Measurements from ENCODE around the gene TMEM42. TPM values are rescaled to one million over a fixed set of nuclear protein-coding genes. Genes with fewer than 3 reads are reported as not detected.
A peak's percentile ranks its signal among the peaks of the same experiment; 100 is the strongest.

Gene TMEM42
- total and polyA plus RNA-seq, 2 of the 13 experiments (the other 11 are each of a cell fraction or from before 2014, with no cell fraction given), result 5.5 to 24.5 TPM

DNA sequence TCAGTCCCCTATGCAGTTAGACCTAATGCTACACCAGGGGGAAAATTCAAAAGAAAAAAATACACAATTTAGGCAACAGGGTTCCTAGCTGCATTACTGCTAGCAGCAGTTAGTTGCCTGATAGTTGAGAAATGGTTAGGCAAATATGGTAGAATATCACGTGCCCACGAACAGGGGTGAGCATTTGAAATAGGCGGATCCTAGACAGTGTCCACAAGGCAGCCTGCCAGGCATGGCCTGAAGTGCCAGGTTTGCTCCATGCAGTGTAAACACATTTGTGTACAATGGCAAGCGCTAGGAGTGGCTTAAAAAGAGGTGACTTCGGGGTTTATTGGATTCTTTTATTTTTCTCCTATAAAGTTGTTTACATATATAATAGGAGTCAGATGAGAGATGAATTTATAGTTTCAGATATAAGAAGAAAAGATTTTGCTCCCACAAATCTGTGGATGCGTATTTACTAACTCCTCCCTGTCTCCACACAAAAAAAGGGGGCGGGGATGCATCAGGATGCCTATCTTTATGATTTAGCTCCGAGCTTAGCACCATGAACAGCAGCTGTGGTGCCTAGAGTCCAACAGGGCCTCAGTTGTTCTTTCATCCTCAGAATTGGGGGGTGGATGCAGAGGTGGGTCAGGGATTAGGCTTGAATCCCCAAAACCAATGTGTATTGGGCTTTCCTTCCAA, 8.8 kb downstream of the TMEM42 start:
- no peak overlapping the region for H2AFZ ChIP-seq (ENCODE audit: low read length)

More for the DNA sequence above, 8.8 kb downstream of the TMEM42 start:
- DNase-seq (ENCODE audit: low spot score) (peak; percentile 44), FAIRE-seq (no peak), ATAC-seq (peak; percentile 84)
- H3K27me3 ChIP-seq (ENCODE audit: control insufficient read depth in 1 of 2, insufficient read depth in 2 of 2, low read length in 2 of 2), result no peaks in the 10 kb centered on the region
- TF ChIP-seq BCL6 (CRISPR knock-in tag; IDR thresholded peaks at IDR 0.05) (peak; percentile 23; the same call in 1 of the 2 replicates), FOXA1 (IDR thresholded peaks at IDR 0.05) (no peak), FOXA1 (CRISPR knock-in tag; IDR thresholded peaks at IDR 0.05) (peak; percentile 46), FOXP1 (IDR thresholded peaks at IDR 0.05) (no peak), FOXP1 (CRISPR knock-in tag; IDR thresholded peaks at IDR 0.05) (peak; percentile 49; the same call in 1 of the 2 replicates), RNF2 (conservative IDR thresholded peaks at IDR 0.05; ENCODE audit: low read depth) (no peak), ZNF777 (CRISPR knock-in tag; IDR thresholded peaks at IDR 0.05) (no peak), ZKSCAN8 (CRISPR knock-in tag; IDR thresholded peaks at IDR 0.05; ENCODE audit: borderline replicate concordance) (no peak), FOXA3 (CRISPR knock-in tag; IDR thresholded peaks at IDR 0.05) (peak; percentile 51), BHLHE40 (IDR thresholded peaks at IDR 0.05; ENCODE audit: low read length) (peak; percentile 82), ZNF121 (CRISPR knock-in tag; IDR thresholded peaks at IDR 0.05) (no peak), ZNF605 (CRISPR knock-in tag; IDR thresholded peaks at IDR 0.05) (no peak)
- TF ChIP-seq, protein P1, sequence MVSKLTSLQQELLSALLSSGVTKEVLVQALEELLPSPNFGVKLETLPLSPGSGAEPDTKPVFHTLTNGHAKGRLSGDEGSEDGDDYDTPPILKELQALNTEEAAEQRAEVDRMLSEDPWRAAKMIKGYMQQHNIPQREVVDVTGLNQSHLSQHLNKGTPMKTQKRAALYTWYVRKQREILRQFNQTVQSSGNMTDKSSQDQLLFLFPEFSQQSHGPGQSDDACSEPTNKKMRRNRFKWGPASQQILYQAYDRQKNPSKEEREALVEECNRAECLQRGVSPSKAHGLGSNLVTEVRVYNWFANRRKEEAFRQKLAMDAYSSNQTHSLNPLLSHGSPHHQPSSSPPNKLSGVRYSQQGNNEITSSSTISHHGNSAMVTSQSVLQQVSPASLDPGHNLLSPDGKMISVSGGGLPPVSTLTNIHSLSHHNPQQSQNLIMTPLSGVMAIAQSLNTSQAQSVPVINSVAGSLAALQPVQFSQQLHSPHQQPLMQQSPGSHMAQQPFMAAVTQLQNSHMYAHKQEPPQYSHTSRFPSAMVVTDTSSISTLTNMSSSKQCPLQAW (CRISPR knock-in tag; IDR thresholded peaks at IDR 0.05), result no peak
- TF ChIP-seq, protein P2, sequence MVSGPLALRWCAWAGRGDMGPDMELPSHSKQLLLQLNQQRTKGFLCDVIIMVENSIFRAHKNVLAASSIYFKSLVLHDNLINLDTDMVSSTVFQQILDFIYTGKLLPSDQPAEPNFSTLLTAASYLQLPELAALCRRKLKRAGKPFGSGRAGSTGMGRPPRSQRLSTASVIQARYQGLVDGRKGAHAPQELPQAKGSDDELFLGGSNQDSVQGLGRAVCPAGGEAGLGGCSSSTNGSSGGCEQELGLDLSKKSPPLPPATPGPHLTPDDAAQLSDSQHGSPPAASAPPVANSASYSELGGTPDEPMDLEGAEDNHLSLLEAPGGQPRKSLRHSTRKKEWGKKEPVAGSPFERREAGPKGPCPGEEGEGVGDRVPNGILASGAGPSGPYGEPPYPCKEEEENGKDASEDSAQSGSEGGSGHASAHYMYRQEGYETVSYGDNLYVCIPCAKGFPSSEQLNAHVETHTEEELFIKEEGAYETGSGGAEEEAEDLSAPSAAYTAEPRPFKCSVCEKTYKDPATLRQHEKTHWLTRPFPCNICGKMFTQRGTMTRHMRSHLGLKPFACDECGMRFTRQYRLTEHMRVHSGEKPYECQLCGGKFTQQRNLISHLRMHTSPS (CRISPR knock-in tag; IDR thresholded peaks at IDR 0.05; ENCODE audit: low read depth), result 0 out of 2 replicates have a peak, but pooled peaks have one; percentile 36
- TF ChIP-seq, protein P3, sequence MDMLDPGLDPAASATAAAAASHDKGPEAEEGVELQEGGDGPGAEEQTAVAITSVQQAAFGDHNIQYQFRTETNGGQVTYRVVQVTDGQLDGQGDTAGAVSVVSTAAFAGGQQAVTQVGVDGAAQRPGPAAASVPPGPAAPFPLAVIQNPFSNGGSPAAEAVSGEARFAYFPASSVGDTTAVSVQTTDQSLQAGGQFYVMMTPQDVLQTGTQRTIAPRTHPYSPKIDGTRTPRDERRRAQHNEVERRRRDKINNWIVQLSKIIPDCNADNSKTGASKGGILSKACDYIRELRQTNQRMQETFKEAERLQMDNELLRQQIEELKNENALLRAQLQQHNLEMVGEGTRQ (IDR thresholded peaks at IDR 0.05; ENCODE audit: low read depth, low read length), result peak; percentile 58
- TF ChIP-seq, protein P3 (CRISPR knock-in tag; IDR thresholded peaks at IDR 0.05; ENCODE audit: borderline replicate concordance), result peak; percentile 40; the same call in 1 of the 2 replicates
- BruUV-seq (replicated peaks), result no TSS peak
- no peak overlapping the region for H3K4me3 ChIP-seq (replicated peaks in 1 of 3; ENCODE audit: insufficient read depth in 1 of 3, low read depth in 2 of 3, low read length in 3 of 3)
- CTCF ChIA-PET (ENCODE audit: low intra/inter-chr PET ratio, low total read pairs), result no interaction called here
- no peaks in the 10 kb centered on the region; a peak in 1 of 5 replicates for H3K36me3 ChIP-seq (replicated peaks in 1 of 2; ENCODE audit: control insufficient read depth in 1 of 2, insufficient read depth in 2 of 2, low read length in 2 of 2)
- H3K4me2 ChIP-seq (ENCODE audit: low read depth, low read length), result no peak overlapping the region
- POLR2A ChIA-PET, result no interaction called here
- in situ Hi-C loops (cut with HindIII; ENCODE audit: extremely low pct_ligation_motif_present, low pct_unique_long_range_greater_than_20kb), result no loop called here
- no peak overlapping the region for H3K27ac ChIP-seq (ENCODE audit: extremely low read length, insufficient read depth, low read length)
- H4K20me1 ChIP-seq (ENCODE audit: insufficient read depth, low read length), result no peaks in the 10 kb centered on the region
- intact Hi-C loops (cut with micrococcal nuclease; ENCODE audit: unreplicated experiment), result no loop called here
- H3K4me1 ChIP-seq (ENCODE audit: insufficient read depth, low read length), result peaks cover 8% of the 10 kb centered on the region
- WGBS (ENCODE audit: low lambda C conversion rate), result 37% methylated on average over 8 of the region's 8 CpGs
- no peaks in the 10 kb centered on the region for H3K9me3 ChIP-seq (ENCODE audit: low read length)
- H3K79me2 ChIP-seq (ENCODE audit: insufficient read depth, low read length), result no peaks in the 10 kb centered on the region
- no peak overlapping the region for H3K9ac ChIP-seq (ENCODE audit: insufficient read depth, low read depth, low read length)
